Medulla oblongata (tissue), 1 donor: ENCODE measurements around the gene ACAP1.
A peak's percentile ranks its signal among the peaks of the same experiment; 100 is the strongest.

Source experiments
- DNase-seq: peaks from one replicate; pipeline ENCODE4 v3.0.0-alpha.2; 2015; ENCODE audit errors: extremely low spot score

ACAP1 gene

DNA sequence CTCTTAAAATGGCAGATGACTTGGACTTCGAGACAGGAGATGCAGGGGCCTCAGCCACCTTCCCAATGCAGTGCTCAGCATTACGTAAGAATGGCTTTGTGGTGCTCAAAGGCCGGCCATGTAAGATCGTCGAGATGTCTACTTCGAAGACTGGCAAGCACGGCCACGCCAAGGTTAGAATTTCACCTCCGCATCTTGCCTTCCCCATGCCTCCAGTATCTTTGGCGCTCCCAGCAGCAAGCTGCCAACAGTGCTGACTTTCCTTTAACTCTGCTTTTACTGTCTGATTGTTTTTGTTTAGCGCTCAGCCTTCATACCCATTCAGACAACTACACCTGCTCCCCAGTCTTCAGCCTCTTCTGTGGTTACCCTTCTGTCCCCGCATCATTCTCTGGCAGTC, 26.7 kb upstream of the ACAP1 start:
- no peak for DNase-seq

DNA sequence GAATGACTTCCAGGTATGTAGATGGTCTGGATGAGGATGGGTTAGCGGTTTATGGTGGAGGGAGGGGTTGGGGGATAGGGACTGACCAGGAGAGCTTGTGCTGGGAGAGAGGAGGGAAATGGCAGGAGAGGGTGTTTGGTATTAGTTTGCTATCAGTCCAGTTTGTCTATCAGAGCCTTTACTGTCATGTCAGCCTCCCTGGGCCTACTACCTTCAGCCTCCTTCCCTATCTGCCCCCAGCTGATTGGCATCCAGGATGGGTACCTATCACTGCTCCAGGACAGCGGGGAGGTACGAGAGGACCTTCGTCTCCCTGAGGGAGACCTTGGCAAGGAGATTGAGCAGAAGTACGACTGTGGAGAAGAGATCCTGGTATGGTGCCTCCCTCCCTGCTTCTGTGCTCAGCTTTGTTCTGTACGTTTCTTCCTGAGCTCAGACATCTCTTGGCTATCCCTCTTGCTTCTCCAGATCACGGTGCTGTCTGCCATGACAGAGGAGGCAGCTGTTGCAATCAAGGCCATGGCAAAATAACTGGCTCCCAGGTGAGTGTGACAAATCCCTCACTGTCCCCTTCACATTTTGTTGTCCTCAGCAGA, 25.1 kb upstream of the ACAP1 start:
- no peak for DNase-seq

DNA sequence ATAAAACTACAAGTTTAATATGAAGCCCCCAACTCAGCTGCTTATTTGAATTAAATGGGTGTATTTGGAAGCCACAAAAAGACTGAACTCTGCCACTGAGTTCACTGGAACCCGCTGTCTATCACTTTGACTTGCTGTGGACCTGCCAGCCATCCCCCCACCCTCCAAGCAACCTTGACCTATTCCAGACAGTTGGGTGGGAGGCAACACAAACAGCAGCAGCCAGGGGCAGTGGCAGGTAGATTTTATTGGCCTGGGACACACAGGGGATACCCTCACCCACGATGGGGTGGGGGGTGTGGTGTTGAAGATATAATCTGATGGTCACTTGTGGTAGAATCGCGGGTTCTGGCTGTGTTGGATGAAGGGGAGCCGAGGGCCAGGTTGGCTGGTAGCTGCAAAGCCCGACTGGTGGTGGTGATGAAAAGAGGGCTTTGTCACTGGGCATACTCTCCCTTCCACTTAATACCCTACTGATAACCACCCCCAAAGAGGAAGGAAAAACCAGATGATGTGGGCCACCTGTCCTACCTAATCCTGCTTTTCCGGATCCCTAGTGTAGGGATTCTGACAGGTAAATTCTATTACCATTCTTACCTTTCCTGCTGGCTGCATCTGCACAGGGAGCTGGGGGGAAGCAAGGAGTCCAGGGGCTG, 23.8 kb upstream of the ACAP1 start:
- no peak for DNase-seq

DNA sequence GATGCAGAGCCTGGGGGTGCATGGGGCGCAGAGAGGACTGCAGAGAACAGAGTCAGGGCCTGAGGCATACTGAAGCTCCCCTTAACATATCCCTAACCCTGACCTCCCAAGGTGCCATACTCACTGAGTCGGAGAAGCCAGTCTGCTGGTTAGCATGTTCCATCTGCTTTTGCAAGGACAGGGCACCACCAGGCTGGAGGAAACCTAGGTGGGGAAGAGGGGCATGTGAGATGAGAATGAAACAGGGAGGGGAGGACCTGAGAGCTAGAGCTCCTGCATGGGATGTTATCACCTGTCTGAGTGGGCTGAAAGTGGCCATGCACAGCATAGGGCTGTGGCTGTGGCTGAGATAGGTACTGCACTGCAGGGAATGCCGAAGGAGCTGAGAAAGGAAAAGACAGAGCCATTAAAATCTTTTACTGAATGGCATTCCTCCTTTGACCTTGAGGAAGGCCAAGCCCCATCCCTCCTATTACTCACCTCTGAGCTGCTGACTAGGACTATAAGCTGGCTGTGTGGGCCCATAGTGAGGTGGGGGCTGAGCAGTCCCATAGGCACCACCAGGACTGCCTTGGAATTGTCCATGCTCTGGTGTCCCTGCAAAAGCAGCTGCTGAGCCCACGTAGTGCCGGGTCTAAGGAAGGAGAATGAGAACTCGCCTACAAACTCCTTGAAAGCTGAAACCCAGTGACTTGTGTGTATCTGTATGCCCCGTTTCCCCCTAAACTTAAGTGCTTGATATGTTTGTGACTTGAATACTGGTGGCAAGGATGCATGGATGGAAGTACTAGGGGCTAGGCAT, 23.0 kb upstream of the ACAP1 start:
- DNase-seq: no peak

DNA sequence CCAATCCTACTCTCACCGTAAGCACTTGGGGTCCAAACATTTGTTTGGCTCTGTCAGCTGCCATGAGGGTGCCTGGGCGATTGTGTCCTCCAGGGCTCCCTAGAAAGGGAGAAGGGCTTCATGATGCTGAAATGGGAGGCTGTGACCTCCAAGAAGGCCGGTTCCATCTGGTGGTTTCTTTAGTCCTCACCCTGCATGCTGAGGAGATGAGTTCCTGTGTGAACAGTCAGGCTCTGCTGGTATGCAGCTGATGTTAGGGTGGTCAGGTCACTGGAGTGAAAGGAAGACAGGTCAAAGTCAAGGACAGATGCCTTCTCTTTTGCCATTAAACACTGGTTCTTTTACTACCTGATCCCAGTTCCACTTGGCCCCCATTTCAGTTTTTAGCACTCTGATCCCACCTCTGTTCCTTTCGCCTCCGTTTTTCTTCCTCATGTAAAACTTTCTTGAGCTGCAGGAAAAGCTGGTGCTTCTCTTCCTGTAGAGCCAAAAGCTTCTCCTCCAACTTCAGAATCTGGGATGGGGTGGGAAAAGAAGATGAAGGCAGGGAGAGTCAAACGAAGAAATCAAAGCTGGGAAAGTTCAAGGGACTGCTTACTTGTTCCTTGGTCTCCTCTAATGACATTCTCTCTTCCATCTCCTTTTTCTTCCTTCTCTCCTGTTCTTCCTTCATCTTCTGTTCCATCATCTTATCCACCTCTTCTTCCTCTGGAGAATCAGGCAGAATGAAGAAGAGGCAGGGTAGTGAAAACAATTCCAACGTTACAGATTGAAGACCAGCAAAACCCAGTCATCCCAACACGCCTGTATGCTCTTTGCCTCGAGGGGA, 22.2 kb upstream of the ACAP1 start:
- DNase-seq: no peak

DNA sequence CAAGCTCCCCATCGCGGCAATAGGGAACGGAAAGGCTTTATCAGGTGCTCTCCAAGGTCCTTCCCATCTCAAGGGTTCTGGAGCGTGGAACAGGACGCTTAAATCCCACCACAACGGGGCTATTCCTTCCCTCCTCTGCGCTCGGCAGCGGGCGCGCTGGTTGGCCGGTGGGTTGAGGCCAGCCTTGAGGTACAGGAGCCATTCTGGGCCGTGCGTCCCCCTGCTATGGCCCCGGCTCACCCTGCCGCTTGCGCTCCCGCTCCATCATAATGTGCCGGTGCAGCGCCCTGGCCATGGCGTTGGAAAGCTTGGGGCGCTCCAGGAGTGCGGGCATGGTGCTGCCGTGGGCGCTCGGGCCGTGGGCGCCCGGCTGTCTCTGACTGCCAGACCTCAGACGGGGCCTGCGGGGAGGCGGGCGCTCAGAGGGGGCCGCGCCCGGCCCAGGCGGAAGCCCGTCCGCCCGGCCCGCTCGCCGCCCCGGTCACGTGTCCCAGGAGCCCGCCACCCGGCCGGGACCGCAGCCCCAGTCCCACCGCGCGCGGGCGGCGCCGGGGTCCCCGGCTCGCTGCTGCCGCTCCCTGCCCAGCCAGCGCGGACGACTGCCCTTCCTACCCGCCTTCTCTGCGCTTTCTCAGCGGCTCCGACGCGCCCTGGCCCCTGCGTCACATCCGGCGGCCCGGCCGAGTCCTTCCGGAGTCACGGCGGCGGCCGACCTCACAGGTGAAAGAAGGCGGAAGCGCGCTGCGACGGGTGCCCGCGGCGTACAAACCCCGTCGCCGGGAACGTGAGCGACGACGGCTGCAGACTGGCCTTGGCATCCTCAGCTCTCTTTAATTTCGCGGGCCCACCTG, 21.4 kb upstream of the ACAP1 start, which contains the start of gene GPS2:
GPS2 (minus strand) TSS at position 642 of the 851 bp plus-strand sequence; CDS start at position 334, 308 bp downstream.
- peak; percentile 90 for DNase-seq

DNA sequence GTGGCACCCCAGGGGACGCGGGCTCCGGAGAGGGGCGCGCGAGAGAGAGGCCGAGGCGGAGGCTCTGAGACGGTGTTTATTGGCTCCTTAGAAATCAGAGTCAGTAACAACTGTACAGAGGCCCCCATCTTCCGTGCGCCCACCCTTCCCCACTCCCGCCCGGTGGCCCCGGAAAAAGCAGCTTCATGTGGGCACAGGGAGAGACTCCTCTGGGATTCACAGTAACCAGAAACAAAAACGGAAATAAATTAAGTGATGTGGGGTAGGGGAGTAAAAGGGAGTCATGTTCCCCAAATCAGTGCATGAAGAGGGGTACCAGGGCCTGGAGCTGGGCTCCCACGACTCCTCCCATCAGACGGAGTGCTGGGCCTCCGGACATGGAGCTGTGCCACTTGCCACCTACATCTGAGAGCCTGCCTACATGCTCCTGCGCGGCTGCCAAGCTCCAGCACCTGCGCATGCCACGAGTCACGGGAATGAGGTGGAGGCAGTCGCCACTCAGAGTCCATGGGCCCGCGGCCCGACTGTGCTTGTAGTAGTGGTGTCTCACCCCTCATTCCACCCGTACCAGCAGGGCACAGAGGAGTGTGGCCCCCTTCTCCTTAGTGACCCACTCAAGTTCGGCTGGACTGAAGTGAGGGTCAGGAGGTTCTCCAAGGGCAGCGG, 20.6 kb upstream of the ACAP1 start:
- no peak for DNase-seq

DNA sequence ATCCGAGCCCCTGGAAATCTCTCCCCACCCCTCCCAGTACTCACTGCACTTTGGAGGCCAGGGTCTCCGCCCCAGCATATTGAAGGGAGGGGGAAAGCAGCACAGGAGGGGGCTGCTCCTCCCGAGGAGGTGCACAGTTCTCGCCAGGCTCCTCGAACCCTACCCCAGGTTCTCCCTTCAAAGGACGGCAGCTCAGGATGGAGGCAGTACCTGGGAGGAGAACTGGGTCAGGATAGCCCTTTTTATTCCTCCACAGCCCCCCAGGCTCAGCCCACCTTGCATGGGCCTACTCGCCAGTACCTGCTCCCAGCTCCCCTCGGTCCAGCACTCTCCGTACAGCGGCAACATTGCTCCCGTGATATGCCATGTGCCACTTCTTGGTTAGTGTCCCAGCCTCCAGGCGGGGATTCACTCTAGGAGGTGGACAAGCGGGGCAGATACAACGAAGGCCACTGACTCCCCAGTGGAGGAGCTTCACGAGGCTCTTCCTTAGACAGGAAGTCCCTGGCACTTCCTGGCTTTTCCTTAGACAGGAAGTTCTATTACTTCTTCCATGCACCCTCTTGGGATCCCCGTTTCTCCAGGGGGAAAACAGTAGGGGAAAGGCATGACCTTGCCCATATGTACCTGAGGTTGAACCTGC, 19.0 kb upstream of the ACAP1 start:
- no peak for DNase-seq

DNA sequence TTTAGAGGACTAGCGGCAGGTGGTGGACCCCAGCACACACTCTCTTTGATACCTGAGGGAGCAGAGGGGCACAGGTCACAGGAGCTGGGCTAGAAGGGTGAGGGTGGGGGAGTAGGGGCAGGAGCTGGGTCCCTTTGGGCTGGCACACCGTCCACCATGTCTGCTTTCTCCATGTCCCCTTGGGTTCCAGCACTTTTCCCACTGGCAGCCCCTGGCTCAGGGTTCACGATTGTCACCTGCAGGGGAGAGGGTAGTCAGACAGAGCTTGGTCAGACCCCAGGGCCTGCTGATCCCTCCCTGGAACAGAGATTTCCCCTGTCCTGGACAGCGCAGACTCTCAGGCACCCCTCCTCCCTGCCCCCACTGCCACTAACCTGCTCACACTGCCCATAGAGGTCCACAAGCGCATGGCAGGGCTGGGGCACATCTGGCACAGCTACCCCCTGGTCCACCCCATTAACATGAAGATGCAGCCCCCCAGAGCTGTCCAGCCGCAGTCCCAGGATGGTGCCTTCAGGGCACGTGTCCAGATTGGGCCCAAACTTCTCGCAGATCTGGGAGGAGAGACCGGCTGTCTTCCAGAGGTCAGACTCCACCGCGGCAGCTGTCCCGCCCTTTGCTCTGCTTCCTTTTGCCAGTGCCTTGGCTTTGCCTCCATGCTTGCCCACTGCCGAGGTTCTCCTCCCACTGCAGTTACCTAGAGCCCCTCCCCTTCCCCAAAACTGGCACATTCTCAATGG, 18.0 kb upstream of the ACAP1 start:
- no peak for DNase-seq

DNA sequence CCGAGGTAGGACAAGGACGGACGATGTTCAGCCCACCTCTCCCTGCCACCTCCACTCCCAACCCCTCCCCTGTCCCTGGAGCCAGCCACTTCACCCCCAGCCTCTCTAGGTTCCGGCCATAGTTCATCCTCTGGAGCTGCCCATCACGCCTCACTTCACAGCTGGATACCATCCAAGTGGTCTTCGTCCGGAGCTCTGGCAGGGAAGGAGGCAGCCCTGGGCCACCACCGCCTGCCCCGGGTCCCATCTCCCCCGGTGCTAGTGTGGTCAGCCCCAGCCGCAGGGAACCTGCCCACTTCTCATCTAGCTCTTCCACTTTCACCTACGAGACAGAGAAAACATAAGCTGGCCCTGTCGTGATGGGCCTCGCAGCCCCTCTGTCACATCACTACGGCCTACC, 14.9 kb upstream of the ACAP1 start:
- DNase-seq: no peak

DNA sequence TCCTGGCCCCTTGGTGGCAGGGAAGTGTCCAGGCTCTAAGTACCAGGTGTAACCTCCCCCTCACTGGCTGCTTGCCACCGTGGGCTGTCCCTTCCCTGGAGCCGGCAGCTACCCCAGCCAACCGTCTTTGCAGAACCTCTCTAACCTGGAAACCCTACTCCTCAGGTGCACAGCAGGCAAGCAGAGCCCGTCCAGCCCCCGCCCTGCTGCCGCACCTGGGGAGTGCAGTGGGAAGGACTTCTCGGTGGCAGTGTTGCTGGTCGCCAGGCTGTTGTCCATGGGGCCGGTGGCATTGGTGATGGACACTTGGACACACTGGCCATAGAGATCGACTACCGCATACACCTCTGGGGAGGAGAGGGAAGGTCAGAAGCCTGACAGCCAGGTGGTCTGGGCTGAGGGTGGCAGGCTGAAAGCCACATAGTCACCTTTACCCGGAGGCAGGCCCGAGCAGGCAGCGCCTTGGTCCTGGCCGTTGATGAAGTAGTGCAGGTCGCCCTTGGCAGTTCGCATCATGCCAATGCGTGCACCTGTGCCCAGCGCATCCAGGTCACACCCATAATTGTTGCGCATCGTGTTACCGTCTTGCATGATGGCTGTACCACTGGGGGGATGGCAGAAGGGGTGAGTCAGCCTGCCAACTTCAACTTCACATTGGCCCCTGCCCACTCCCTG, 13.7 kb upstream of the ACAP1 start:
- no peak for DNase-seq

DNA sequence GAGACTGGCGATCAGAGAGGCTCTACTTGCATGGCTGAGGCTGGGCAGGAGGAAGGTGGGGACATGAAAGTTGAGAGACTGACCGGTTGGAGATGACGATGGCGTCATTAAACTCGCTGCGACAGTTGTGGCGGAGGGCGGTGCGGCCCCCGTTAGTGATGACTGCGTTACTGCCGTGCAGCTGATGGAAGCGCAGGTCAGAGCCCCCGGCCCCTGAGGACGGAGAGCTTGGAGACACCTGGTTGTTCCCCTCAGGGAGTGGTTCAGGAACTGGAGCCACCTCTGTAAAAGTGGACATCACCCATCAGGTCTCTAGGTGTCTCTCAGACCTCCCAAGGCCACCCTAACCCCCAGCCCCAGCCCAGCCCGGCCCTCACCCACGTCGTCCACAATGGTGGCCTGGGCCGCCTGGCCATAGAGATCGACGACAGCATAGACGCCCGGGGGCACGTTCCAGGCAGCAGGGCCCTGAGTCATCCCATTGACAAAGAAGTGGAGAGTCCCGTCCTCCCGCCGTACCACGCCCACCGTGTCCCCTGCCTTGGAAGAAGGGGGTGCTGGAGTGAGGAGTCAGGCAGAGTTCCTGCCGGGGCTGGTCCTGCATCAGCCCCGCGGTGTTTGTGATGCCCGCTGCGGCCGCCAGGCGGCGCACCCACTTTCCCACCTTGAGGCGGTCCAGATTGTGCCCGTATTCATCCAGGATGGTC, 12.4 kb upstream of the ACAP1 start:
- DNase-seq: no peak

DNA sequence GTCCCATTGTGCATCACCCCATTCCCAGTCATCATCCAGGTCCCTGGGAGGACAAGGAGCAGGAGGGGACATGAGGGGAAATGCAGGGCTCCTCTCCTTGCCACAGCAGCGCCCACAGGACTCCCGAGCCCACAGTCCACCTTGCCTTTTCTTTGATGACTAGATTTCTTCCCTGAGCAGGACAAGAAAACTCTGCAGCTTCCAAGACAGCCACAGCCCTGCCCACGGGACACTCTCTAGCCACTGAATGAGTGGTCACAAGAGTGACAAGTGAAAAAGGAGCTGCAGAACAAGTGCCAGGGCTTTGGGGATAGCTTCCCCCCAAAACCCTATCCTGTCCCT, 11.9 kb upstream of the ACAP1 start:
- no peak for DNase-seq

DNA sequence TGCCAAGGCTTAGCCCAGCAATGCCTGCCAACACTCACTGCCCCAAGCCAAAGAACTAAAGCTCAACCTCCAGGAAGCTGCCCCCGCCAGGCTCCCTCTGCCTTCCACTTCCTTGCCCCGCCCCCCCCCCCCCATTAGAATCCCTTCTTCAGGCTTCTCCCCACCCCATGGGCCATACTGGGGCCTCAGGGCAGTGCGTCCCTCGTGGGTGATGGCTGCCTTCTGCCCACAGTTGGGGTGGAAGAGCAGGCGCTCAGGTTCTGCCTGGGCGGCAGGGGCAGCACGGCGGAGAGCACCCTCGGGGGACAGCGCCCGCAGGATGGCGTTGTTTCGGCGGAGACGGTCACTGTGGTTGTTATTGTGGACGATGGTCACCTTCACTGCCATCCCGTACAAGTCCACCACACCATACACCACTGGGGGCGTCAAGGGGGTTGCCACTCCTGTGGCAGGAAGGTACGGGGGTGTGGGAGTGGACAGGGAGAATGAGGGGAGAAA, 11.2 kb upstream of the ACAP1 start:
- no peak for DNase-seq

DNA sequence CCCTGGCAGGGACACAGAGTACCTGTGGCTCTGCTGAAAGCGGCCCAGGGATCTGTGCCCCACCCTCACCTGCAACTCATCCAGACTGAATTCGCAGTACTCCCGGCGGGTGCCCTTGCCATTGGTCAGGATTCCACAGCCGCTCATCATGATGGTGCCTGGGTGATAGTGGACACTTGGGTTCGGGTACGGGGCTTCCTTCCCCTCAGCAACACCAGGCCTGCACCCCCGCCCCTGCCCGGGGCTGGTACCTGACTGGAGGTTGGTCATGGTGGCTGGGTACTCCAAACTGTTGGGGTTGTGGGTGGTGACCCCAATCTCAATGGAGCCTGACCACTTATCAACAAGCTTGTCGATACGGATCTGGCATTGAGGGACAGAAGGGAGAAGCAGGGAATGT, 10.1 kb upstream of the ACAP1 start:
- no peak for DNase-seq

DNA sequence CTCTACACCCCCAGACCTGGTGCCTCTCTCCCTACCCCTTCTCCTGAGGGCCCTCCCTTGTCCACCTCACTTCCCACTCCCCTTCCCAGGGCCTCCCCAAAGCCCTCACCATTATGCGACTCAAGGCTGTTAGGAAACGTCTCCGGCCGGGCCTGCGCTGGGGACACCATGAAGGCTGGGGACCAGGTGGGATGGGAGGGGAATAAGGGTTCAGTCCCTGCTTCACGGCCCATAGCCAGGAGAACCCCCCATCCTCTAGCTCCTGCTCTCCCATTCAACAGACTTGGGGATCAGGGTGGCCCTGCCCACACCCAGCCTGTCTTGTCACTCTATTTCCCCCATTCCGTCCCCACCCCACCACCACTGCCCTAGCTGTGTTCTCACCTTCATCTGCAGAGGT, 9.3 kb upstream of the ACAP1 start:
- no peak for DNase-seq

DNA sequence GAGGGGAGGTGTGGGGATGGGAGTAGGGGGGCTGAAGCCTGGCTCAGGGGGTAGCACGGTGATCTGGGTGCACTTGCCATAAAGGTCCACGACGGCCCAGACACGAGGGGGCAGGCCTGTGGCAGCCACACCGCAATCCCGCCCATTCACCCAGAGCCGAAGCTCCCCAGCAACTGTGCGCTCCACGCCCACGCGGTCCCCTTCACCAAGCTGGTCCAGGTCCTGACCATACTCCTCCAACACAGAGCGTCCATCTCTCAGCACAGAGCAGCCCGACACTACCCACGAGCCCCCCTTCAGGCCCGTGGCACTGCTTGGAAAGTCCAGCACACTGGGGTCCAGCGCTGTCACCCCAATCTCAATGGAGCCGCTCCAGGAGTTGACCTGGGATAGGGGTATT, 8.8 kb upstream of the ACAP1 start:
- no peak for DNase-seq

DNA sequence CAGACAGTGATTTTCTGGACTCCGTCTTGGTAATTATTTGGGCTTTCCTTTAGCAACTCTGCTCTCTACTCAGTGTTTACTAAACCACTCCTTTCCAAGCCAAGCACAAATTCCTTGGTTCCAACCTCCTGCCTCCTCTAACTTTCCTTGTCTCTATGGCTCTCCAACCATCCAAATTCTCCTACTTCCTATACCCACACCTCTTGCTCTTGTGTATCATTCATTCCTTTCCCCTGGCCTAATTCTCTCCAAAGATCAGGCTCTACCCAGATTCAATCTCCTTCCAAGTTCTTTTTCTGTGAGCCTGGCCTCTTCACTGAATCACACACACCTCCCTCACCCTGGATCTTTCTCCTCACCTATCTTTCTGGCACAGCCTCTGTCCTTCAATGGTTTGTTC, 8.3 kb upstream of the ACAP1 start:
- DNase-seq: no peak
